Ascending aorta (tissue), 2 donors: ENCODE data around the gene NUPR2. TPM values are rescaled to one million over a fixed set of nuclear protein-coding genes. Genes with fewer than 3 reads are reported as not detected.
"Not testable (repeated sequence)": the region's sequence is repeated elsewhere in the genome, so short reads cannot be mapped to it uniquely, and the experiment has no call there.

Experiments
- DNase-seq, 2 donors: peaks; one replicate each; pipeline ENCODE4 v3.0.0-alpha.2; 2019; ENCODE audit warnings: low spot score in 2 of 2
- H3K27ac ChIP-seq, 2 donors: fragments of 200-600 bp; sonication (generic); one replicate each; pipeline ENCODE4 v1.5.1; 2016 to 2017; ENCODE audit warnings: mild to moderate bottlenecking in 1 of 2
- H3K27me3 ChIP-seq: fragments of 200-600 bp; sonication (generic); one replicate; pipeline ENCODE4 v1.5.1; 2017
- H3K36me3 ChIP-seq, 2 donors: fragments of 200-600 bp; sonication (generic); one replicate each; pipeline ENCODE4 v1.5.1; 2016
- H3K4me1 ChIP-seq, 2 donors: fragments of 200-600 bp; sonication (generic); one replicate each; pipeline ENCODE4 v1.5.1; 2016 to 2017; ENCODE audit warnings: mild to moderate bottlenecking in 1 of 2
- H3K4me3 ChIP-seq, 2 donors: fragments of 200-600 bp; sonication (generic); one replicate each; pipeline ENCODE4 v1.5.1; 2016 to 2017; ENCODE audit warnings: mild to moderate bottlenecking in 1 of 2
- H3K9me3 ChIP-seq, 2 donors: fragments of 200-600 bp; sonication (generic); one replicate each; pipeline ENCODE4 v1.5.1; 2016
- intact Hi-C: fragments of 100-400 bp; cut with DNase I; formaldehyde crosslinking; loops from one replicate; pipeline ENCODE4 v1.15.1; 2023
- total RNA-seq: library from RNA; depleted of rRNA; stranded (reverse); fragments of >200 nt; gene quantifications from one replicate; pipeline ENCODE4 v1.1.0, GENCODE V29; 2016
- TF ChIP-seq, protein P1 (sequence below), 3 experiments: fragments of 200-600 bp in 2 of 3; fragments of 450-650 bp in 1 of 3; sonication (generic) in 2 of 3; IDR thresholded peaks; one replicate each; pipeline ENCODE4 v1.5.1; 2016 to 2019; ENCODE audit warnings: antibody characterized with exemption in 3 of 3, mild to moderate bottlenecking in 1 of 3, moderate library complexity in 1 of 3

Gene NUPR2
- total RNA-seq, 1 donor from 2014 or later = not detected

DNA sequence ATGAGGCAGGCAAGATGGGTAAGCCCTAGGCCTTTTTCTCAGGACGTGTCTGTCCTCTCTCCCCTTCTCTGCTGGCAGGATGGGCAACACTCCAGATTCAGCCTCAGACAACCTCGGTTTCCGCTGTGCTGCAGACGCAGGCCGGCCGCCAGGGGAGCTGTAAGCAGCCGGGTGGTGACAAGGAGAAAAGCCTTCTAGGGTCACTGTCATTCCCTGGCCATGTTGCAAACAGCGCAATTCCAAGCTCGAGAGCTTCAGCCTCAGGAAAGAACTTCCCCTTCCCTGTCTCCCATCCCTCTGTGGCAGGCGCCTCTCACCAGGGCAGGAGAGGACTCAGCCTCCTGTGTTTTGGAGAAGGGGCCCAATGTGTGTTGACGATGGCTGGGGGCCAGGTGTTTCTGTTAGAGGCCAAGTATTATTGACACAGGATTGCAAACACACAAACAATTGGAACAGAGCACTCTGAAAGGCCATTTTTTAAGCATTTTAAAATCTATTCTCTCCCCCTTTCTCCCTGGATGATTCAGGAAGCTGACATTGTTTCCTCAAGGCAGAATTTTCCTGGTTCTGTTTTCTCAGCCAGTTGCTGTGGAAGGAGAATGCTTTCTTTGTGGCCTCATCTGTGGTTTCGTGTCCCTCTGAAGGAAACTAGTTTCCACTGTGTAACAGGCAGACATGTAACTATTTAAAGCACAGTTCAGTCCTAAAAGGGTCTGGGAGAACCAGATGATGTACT lies 36.6 kb downstream of the NUPR2 start:
- peaks cover 3 to 23% of the 10 kb centered on the region in 2 donors for H3K4me1 ChIP-seq
- H3K27me3 ChIP-seq = no peaks in the 10 kb centered on the region
- intact Hi-C loops = no loop called here
- DNase-seq = peak in 1 of 2 donors; percentile 89
- H3K9me3 ChIP-seq = no peaks in the 10 kb centered on the region
- no peak overlapping the region for H3K4me3 ChIP-seq
- TF ChIP-seq, protein P1, sequence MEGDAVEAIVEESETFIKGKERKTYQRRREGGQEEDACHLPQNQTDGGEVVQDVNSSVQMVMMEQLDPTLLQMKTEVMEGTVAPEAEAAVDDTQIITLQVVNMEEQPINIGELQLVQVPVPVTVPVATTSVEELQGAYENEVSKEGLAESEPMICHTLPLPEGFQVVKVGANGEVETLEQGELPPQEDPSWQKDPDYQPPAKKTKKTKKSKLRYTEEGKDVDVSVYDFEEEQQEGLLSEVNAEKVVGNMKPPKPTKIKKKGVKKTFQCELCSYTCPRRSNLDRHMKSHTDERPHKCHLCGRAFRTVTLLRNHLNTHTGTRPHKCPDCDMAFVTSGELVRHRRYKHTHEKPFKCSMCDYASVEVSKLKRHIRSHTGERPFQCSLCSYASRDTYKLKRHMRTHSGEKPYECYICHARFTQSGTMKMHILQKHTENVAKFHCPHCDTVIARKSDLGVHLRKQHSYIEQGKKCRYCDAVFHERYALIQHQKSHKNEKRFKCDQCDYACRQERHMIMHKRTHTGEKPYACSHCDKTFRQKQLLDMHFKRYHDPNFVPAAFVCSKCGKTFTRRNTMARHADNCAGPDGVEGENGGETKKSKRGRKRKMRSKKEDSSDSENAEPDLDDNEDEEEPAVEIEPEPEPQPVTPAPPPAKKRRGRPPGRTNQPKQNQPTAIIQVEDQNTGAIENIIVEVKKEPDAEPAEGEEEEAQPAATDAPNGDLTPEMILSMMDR (IDR thresholded peaks at IDR 0.05) = peak; percentile 70 to 85 (median 72)
- peak overlapping the region; percentile 77 to 78 for H3K27ac ChIP-seq
- H3K36me3 ChIP-seq = peaks cover 4 to 5% of the 10 kb centered on the region in 2 donors

DNA sequence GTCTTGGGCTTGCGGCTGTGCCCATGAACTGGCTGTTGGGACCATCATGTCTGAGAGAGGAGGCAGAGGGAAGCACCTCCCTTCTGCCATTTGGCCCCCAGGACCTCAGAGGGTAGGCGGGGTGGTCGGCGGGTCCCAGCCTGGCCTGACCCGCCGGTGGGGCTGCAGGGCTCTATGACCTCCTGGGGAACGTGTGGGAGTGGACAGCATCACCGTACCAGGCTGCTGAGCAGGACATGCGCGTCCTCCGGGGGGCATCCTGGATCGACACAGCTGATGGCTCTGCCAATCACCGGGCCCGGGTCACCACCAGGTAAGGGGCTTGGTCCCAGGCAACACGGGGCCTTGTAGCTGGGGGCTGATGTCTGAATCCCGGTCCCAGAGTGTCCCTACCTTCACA lies 38.0 kb downstream of the NUPR2 start:
- intact Hi-C loops = no loop called here
- Histone ChIP-seq H3K27ac (peak overlapping the region; percentile 77 to 78), H3K4me1 (peaks cover 3 to 23% of the 10 kb centered on the region in 2 donors), H3K27me3 (no peaks in the 10 kb centered on the region), H3K9me3 (no peaks in the 10 kb centered on the region), H3K36me3 (peaks cover 4 to 9% of the 10 kb centered on the region in 2 donors), H3K4me3 (no peak overlapping the region)
- TF ChIP-seq, protein P1 (IDR thresholded peaks at IDR 0.05) = no peak
- DNase-seq = no peak

DNA sequence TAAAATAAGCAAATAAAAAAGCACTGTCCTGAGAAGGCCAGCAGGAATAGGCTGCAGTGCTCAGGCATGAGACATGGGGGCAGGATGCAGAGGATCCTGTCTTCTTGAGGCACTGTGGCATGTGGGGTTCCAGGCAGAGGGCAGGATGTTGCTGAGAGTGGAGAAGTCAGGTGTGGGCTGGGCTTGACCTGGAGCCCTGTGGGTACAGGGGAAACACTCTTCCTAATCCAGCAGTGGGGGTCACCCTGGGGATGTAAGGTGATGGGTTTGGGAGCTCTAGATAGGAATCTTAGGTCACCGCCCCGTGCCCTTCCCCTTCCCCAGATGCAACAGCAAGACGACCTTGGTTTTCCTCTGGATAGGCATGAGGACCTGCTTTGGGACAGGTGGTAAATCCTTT lies 38.5 kb downstream of the NUPR2 start:
- Histone ChIP-seq H3K36me3 (peaks cover 8 to 9% of the 10 kb centered on the region in 2 donors), H3K4me3 (no peak overlapping the region), H3K4me1 (peaks cover 3 to 23% of the 10 kb centered on the region in 2 donors), H3K9me3 (no peaks in the 10 kb centered on the region), H3K27me3 (no peaks in the 10 kb centered on the region), H3K27ac (peak overlapping the region in 1 of 2 donors; percentile 77)
- TF ChIP-seq, protein P1 (IDR thresholded peaks at IDR 0.05) = no peak
- DNase-seq = no peak
- intact Hi-C loops = no loop called here

DNA sequence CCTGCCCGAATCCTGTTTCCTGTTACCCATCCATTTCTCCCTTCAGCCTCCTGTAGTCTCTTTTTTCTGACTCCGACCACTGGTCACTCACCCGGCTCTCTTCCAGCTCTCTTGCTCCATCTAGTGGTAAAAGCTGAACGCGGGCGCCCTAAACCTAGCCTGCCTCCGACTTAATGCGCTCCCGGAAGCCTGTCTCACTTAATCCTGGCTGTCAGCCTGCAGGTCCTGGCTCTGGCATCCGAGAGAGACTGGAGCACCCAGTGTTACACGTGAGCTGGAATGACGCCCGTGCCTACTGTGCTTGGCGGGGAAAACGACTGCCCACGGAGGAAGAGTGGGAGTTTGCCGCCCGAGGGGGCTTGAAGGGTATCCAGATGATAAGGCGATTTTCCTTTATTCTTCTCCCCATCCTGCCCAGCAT lies 41.8 kb downstream of the NUPR2 start:
- Histone ChIP-seq H3K27ac (peak overlapping the region; percentile 49 to 67), H3K36me3 (peaks cover 25 to 29% of the 10 kb centered on the region in 2 donors), H3K9me3 (no peaks in the 10 kb centered on the region), H3K4me3 (no peak overlapping the region), H3K27me3 (no peaks in the 10 kb centered on the region), H3K4me1 (peaks cover 3 to 10% of the 10 kb centered on the region in 2 donors)
- TF ChIP-seq, protein P1 (IDR thresholded peaks at IDR 0.05) = peak; percentile 84 to 92 (median 85)
- intact Hi-C loops = loop anchor here (1.0 to 2.0 kb wide), 3 partner anchors 69 to 433 kb away; partner anchors contain the start of gene NIPSNAP2
- DNase-seq = peak; percentile 49 to 95

DNA sequence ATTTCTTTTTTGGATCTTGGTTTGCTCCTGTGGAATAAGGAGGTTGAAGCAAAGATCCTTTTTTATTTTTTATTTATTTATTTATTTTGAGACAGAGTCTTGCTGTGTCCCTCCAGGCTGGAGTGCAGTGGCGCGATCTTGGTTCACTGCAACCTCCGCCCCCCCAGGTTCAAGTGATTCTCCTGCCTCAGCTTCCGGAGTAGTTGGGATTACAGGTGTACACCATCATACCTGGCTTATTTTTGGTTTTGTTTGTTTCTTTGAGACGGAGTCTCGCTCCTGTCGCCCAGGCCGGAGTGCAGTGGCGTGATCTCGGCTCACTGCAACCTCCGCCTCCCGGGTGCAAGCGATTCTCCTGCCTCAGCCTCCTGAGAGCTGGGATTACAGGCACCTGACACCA lies 49.8 kb downstream of the NUPR2 start:
- H3K27me3 ChIP-seq, H3K4me3 ChIP-seq, intact Hi-C loops, H3K9me3 ChIP-seq, H3K4me1 ChIP-seq, H3K27ac ChIP-seq, DNase-seq: not testable (repeated sequence)
- H3K36me3 ChIP-seq = peaks cover 24 to 38% of the 10 kb centered on the region in 2 donors

Other genes with a start within 250 kb of the NUPR2 start
- gene ZNF713, start 229.0 kb downstream of the NUPR2 start, total RNA-seq = 4.5 TPM
- gene MRPS17, start 164.5 kb downstream of the NUPR2 start, total RNA-seq = 0.43 TPM
- 33.3 TPM for gene NIPSNAP2, start 151.8 kb downstream of the NUPR2 start, total RNA-seq
- not detected for gene PSPH, start 65.0 kb downstream of the NUPR2 start, total RNA-seq
- 86.2 TPM for gene CCT6A, start 64.7 kb downstream of the NUPR2 start, total RNA-seq
- 74.6 TPM for gene SUMF2, start 52.1 kb downstream of the NUPR2 start, total RNA-seq
- 1.1 TPM for gene PHKG1, start 23.5 kb downstream of the NUPR2 start, total RNA-seq
- gene CHCHD2, start 9.9 kb downstream of the NUPR2 start, total RNA-seq = 323 TPM